CD1c-positive myeloid dendritic cell (primary cell): Measurements from ENCODE around the gene ATP8A1.

Source experiments
- DNase-seq: peaks from one replicate; pipeline ENCODE4 v3.0.0-alpha.2; 2016; ENCODE audit errors: extremely low spot score

ATP8A1 gene

DNA sequence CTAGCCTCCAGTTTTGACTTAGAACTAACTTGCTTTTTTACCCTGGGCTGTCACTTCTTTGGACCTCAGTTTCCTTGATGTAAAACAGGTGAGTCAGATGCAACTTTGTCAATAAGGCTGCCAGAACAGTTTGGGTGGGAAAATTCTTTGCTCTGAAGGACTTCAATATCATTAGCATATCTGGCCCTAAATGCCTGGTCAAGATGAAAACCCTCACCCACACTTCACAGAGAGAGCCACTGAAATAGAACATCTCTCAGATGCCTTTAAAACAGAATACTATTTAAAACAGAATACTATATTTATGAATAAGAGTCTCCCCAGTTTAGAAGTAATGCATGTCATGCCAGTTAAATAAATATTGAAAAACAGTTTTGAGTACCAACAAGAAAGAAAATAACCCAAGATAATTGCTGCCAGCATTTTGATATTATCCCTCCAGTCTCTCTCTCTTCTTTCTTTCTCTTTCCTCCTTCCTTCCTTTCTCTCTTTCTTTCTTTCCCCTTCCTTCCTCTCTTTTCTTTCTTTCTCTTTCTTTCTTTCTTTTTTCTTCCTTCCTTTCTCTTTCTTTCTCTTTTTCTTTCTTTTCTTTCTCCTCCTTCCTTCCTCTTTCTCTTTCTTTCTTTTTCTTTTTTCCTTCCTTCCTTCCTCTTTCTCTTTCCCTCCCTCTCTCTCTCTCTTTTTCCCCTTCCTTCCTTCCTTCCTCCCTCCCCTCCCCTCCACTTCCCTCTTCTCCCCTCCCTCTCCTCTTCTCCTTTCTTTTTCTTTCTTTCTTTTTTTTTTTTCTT, 292.4 kb downstream of the ATP8A1 start:
- no peak for DNase-seq

DNA sequence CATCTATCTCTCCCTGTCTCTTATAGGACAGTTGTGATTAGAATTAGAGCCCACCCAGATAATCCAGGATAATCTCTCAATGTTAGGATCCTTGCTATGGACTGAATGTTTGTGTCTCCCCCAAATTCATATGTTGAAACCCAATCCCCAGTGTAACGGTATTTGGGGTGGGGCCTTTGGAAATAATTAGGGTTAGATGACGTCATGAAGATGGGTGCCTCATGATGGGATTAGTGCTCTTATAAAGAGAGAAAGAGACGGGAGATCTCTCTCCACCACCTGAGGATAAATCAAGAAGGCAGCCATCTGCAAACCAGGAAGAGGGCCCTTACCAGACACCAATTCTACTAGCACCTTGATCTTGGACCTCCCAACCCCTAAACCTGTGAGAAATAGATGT, 293.3 kb downstream of the ATP8A1 start:
- no peak for DNase-seq

GRCh38 chr4:42362591-42362990, 294.3 kb downstream of the ATP8A1 start:
- no peak for DNase-seq

- no peak for DNase-seq
Observed at GRCh38 chr4:42361456-42361855, 295.4 kb downstream of the ATP8A1 start.

- DNase-seq: no peak
Observed at GRCh38 chr4:42360256-42360669, 296.6 kb downstream of the ATP8A1 start.

GRCh38 chr4:42359711-42360110, 297.2 kb downstream of the ATP8A1 start:
- DNase-seq: no peak
